Raji (cell line): ENCODE results near the gene ZSCAN12.

ENCODE experiments used
- POLR2A ChIP-seq: IDR thresholded peaks from 2 replicates; pipeline ENCODE4 v1.6.1; 2011; ENCODE audit warnings: low read depth, low read length, control low read depth; ENCODE audit not compliant: insufficient read depth

The ZSCAN12 gene

GRCh38 chr6:28399350-28400121 lies at the start of gene ZSCAN12:
TSS of gene ZSCAN12 (minus strand) at chr6:28399747. CDS start at chr6:28398405, 1,342 bp downstream.
- no peak; the same call in 1 of the 2 replicates for TF ChIP-seq POLR2A

GRCh38 chr6:28449056-28449455 lies 49.5 kb upstream of the ZSCAN12 start:
- no peak for TF ChIP-seq POLR2A

GRCh38 chr6:28446818-28447511 lies 47.4 kb upstream of the ZSCAN12 start:
- no peak for TF ChIP-seq POLR2A

- no peak for TF ChIP-seq POLR2A
Measured at GRCh38 chr6:28443112-28443773, 43.7 kb upstream of the ZSCAN12 start, which contains the start of gene ZSCAN23. TSS of gene ZSCAN23 (minus strand) at chr6:28443491. CDS start at chr6:28436266, 7,225 bp downstream.

GRCh38 chr6:28442586-28442985 lies 43.0 kb upstream of the ZSCAN12 start:
- no peak for TF ChIP-seq POLR2A

- TF ChIP-seq POLR2A = no peak
Measured at GRCh38 chr6:28436404-28436803, 36.9 kb upstream of the ZSCAN12 start.

- TF ChIP-seq POLR2A = no peak
Measured at GRCh38 chr6:28433119-28433518, 33.6 kb upstream of the ZSCAN12 start.

GRCh38 chr6:28429781-28430180 lies 30.2 kb upstream of the ZSCAN12 start:
- TF ChIP-seq POLR2A = no peak

GRCh38 chr6:28425944-28426541 lies 26.5 kb upstream of the ZSCAN12 start:
- TF ChIP-seq POLR2A = no peak

GRCh38 chr6:28424163-28424562 lies 24.6 kb upstream of the ZSCAN12 start:
- no peak for TF ChIP-seq POLR2A

GRCh38 chr6:28423546-28423945 lies 24.0 kb upstream of the ZSCAN12 start:
- TF ChIP-seq POLR2A = no peak

- TF ChIP-seq POLR2A = no peak
Measured at GRCh38 chr6:28413681-28414080, 14.1 kb upstream of the ZSCAN12 start.

- no peak for TF ChIP-seq POLR2A
Measured at GRCh38 chr6:28410767-28411166, 11.2 kb upstream of the ZSCAN12 start.

GRCh38 chr6:28408076-28408802 lies 8.7 kb upstream of the ZSCAN12 start:
- TF ChIP-seq POLR2A = no peak

GRCh38 chr6:28407401-28407800 lies 7.9 kb upstream of the ZSCAN12 start:
- TF ChIP-seq POLR2A = no peak

GRCh38 chr6:28402197-28402596 lies 2.6 kb upstream of the ZSCAN12 start:
- TF ChIP-seq POLR2A = no peak
